ENCODE results near the gene GPAM. TPM values are rescaled to one million over a fixed set of nuclear protein-coding genes. Genes with fewer than 3 reads are reported as not detected.

The GPAM gene
- total and polyA plus RNA-seq, 9 of the 15 experiments (the other 6 are each of a cell fraction or from before 2014, with no cell fraction given): 3.5 to 7.5 (median 5.5) TPM

DNA sequence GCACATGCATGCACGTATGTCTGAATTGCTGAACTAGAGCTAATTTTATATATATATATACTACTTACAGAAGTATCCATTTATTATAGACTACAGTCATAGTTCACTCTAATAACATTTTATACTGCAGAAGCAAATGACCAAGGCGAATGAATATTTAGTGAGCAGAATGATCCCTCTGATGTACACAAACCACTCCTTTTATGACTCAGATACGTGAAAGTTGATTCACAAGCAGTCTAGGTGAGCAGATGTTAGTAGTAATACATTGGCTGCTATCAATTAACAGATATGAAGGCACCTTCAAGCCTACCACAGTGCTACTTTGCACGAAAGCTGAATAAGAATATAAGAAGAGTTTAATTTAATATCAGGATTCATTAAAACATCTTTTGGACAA, 10.4 kb downstream of the GPAM start:
- 84% methylated on average over 4 of the region's 4 CpGs for WGBS (ENCODE audit: insufficient coverage, low coverage, missing lambda C conversion rate)
- in situ Hi-C loops (cut with MboI) (loop anchor here (10.0 kb wide), 2 partner anchors 272 to 1848 kb away; partner anchors contain the start of genes VTI1A and ZDHHC6), intact Hi-C loops (cut with micrococcal nuclease) (no loop called here)
- ATAC-seq: no peak
- ChIA-PET POLR2A (no interaction called here), CTCF (ENCODE audit: low intra/inter-chr PET ratio) (no interaction called here)
- Histone ChIP-seq H2AFZ (ENCODE audit: low read depth, low read length) (no peak overlapping the region), H3K36me3 (ENCODE audit: control insufficient read depth, insufficient read depth, low read length) (peaks cover 52% of the 10 kb centered on the region), H3K27me3 (ENCODE audit: control insufficient read depth in 2 of 2, insufficient read depth in 2 of 2, low read length in 2 of 2) (no peaks in the 10 kb centered on the region), H3K4me3 (no peak overlapping the region), H3K9me1 (ENCODE audit: control insufficient read depth, insufficient read depth, low read length) (no peaks in the 10 kb centered on the region), H3K4me1 (replicated peaks in 1 of 2; ENCODE audit: control insufficient read depth in 2 of 2, insufficient read depth in 2 of 2, low read length in 2 of 2) (no peaks in the 10 kb centered on the region), H3K9me3 (replicated peaks; ENCODE audit: control insufficient read depth, insufficient read depth, low read depth, low read length) (no peaks in the 10 kb centered on the region), H3K79me2 (ENCODE audit: control insufficient read depth, insufficient read depth, low read length) (no peaks in the 10 kb centered on the region), H3K9ac (ENCODE audit: insufficient read depth in 1 of 2, low read depth in 2 of 2, low read length in 2 of 2) (no peak overlapping the region), H3K27ac (ENCODE audit: extremely low read depth, low read depth, low read length) (no peak overlapping the region), H4K20me1 (replicated peaks; ENCODE audit: control insufficient read depth, insufficient read depth, low read length) (no peaks in the 10 kb centered on the region), H3K4me2 (ENCODE audit: insufficient read depth, low read length) (no peak overlapping the region)
- BruUV-seq (replicated peaks): no TSS peak
- FAIRE-seq: no peak
- no peak for DNase-seq (ENCODE audit: extremely low read depth in 1 of 4, low spot score in 3 of 4)
- TF ChIP-seq POLR2G (IDR thresholded peaks at IDR 0.05; ENCODE audit: low read depth, low read length) (no peak), ZNF717 (CRISPR knock-in tag; IDR thresholded peaks at IDR 0.05) (no peak), CBX8 (IDR thresholded peaks at IDR 0.05; ENCODE audit: borderline replicate concordance, extremely low read depth, low read depth, low read length, poor library complexity, severe bottlenecking) (no peak), L3MBTL2 (IDR thresholded peaks at IDR 0.05) (no peak), ZNF644 (tag; IDR thresholded peaks at IDR 0.05; ENCODE audit: low read depth) (no peak), RHOXF2B (CRISPR knock-in tag; conservative IDR thresholded peaks at IDR 0.05) (no peak), ZNF224 (CRISPR knock-in tag; IDR thresholded peaks at IDR 0.05) (no peak), SIX5 (IDR thresholded peaks at IDR 0.05; ENCODE audit: borderline replicate concordance in 1 of 2, insufficient read depth in 1 of 2, low read depth in 1 of 2, low read length in 2 of 2) (no peak), COPS2 (conservative IDR thresholded peaks at IDR 0.05) (no peak)
- TF ChIP-seq, protein P1, sequence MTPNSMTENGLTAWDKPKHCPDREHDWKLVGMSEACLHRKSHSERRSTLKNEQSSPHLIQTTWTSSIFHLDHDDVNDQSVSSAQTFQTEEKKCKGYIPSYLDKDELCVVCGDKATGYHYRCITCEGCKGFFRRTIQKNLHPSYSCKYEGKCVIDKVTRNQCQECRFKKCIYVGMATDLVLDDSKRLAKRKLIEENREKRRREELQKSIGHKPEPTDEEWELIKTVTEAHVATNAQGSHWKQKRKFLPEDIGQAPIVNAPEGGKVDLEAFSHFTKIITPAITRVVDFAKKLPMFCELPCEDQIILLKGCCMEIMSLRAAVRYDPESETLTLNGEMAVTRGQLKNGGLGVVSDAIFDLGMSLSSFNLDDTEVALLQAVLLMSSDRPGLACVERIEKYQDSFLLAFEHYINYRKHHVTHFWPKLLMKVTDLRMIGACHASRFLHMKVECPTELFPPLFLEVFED (CRISPR knock-in tag; conservative IDR thresholded peaks at IDR 0.05): no peak
- TF ChIP-seq, protein P2, sequence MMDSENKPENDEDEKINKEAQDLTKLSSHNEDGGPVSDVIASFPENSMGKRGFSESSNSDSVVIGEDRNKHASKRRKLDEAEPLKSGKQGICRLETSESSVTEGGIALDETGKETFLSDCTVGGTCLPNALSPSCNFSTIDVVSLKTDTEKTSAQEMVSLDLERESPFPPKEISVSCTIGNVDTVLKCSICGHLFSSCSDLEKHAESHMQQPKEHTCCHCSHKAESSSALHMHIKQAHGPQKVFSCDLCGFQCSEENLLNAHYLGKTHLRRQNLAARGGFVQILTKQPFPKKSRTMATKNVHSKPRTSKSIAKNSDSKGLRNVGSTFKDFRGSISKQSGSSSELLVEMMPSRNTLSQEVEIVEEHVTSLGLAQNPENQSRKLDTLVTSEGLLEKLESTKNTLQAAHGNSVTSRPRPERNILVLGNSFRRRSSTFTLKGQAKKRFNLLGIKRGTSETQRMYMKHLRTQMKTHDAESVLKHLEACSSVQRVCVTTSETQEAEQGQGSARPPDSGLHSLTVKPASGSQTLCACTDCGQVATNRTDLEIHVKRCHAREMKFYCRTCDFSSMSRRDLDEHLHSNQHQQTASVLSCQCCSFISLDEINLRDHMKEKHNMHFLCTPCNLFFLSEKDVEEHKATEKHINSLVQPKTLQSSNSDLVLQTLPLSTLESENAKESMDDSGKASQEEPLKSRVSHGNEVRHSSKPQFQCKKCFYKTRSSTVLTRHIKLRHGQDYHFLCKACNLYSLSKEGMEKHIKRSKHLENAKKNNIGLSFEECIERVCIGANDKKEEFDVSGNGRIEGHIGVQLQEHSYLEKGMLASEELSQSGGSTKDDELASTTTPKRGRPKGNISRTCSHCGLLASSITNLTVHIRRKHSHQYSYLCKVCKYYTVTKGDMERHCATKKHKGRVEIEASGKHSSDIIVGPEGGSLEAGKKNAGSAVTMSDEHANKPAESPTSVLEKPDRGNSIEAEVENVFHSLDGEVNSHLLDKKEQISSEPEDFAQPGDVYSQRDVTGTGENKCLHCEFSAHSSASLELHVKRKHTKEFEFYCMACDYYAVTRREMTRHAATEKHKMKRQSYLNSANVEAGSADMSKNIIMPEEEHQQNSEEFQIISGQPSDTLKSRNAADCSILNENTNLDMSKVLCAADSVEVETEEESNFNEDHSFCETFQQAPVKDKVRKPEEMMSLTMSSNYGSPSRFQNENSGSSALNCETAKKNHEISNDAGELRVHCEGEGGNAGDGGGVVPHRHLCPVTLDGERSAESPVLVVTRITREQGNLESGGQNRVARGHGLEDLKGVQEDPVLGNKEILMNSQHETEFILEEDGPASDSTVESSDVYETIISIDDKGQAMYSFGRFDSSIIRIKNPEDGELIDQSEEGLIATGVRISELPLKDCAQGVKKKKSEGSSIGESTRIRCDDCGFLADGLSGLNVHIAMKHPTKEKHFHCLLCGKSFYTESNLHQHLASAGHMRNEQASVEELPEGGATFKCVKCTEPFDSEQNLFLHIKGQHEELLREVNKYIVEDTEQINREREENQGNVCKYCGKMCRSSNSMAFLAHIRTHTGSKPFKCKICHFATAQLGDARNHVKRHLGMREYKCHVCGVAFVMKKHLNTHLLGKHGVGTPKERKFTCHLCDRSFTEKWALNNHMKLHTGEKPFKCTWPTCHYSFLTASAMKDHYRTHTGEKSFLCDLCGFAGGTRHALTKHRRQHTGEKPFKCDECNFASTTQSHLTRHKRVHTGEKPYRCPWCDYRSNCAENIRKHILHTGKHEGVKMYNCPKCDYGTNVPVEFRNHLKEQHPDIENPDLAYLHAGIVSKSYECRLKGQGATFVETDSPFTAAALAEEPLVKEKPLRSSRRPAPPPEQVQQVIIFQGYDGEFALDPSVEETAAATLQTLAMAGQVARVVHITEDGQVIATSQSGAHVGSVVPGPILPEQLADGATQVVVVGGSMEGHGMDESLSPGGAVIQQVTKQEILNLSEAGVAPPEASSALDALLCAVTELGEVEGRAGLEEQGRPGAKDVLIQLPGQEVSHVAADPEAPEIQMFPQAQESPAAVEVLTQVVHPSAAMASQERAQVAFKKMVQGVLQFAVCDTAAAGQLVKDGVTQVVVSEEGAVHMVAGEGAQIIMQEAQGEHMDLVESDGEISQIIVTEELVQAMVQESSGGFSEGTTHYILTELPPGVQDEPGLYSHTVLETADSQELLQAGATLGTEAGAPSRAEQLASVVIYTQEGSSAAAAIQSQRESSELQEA (IDR thresholded peaks at IDR 0.05; ENCODE audit: low read depth): no peak
- TF ChIP-seq, protein P3, sequence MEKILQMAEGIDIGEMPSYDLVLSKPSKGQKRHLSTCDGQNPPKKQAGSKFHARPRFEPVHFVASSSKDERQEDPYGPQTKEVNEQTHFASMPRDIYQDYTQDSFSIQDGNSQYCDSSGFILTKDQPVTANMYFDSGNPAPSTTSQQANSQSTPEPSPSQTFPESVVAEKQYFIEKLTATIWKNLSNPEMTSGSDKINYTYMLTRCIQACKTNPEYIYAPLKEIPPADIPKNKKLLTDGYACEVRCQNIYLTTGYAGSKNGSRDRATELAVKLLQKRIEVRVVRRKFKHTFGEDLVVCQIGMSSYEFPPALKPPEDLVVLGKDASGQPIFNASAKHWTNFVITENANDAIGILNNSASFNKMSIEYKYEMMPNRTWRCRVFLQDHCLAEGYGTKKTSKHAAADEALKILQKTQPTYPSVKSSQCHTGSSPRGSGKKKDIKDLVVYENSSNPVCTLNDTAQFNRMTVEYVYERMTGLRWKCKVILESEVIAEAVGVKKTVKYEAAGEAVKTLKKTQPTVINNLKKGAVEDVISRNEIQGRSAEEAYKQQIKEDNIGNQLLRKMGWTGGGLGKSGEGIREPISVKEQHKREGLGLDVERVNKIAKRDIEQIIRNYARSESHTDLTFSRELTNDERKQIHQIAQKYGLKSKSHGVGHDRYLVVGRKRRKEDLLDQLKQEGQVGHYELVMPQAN (IDR thresholded peaks at IDR 0.05; ENCODE audit: borderline replicate concordance): no peak

All from K562 (cell line).